GM18526 (cell line): ENCODE data around the gene PRDX1.
A peak's percentile ranks its signal among the peaks of the same experiment; 100 is the strongest.

ENCODE experiments used
- POLR2A ChIP-seq: IDR thresholded peaks from 3 replicates; pipeline ENCODE4 v1.6.1; 2011; ENCODE audit not compliant: insufficient read length; ENCODE audit errors: extremely low read depth

Gene PRDX1

GRCh38 chr1:45521413-45522323, at the start of gene PRDX1:
PRDX1 (minus strand) TSS chr1:45521884; CDS start chr1:45519043, 2,841 bp downstream.
- TF ChIP-seq POLR2A: peak; percentile 100

GRCh38 chr1:45570631-45571030, 48.9 kb upstream of the PRDX1 start:
- no peak for TF ChIP-seq POLR2A

DNA sequence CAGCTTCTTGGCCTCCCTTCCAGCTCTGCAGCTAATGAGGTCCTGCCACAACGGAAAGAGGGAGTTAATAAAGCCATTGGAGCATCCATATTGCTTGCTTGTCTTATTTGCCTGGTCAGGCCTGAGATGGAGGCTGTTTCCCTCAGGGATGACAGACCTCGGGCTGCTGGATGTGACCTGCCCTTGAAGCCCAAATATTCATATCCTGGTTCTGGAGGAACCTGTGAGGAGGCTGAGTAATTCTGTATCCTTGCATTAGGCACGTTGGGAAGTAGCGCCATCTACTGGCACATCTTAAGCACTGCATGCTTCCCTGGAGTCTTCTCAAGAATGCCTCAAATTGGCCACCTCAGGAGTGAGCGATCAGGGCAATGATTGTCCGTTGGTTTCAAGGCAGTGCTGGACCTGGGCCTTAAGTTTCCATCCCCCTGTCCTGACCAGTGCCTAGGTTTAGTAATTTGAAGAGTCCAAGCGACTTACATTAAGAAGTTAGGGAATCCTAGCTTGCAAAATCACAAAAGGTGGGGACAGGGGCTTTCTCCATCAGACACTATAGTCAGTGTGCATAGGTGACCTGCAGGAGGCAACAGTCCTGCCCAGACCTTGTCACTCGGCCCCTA, 48.4 kb upstream of the PRDX1 start:
- no peak for TF ChIP-seq POLR2A

DNA sequence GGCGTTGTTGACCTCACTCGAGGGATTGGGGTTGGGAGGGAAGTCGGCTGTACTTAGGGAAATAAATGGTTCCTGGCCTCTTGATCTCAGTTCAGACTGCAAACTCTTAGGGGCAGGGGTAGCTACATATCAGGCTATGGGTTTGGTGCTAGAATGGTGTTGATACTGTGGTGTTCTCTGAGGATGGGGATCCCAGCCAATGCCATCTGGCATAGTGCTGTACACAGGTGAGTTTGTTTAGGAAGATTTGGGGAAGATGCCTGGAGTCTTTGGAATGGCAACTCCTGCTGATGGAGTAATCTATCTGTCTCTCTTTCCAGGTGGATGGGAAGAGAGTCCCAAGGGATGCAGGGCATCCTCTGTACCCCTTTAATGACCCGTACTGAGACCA, 47.9 kb upstream of the PRDX1 start:
- no peak for TF ChIP-seq POLR2A

DNA sequence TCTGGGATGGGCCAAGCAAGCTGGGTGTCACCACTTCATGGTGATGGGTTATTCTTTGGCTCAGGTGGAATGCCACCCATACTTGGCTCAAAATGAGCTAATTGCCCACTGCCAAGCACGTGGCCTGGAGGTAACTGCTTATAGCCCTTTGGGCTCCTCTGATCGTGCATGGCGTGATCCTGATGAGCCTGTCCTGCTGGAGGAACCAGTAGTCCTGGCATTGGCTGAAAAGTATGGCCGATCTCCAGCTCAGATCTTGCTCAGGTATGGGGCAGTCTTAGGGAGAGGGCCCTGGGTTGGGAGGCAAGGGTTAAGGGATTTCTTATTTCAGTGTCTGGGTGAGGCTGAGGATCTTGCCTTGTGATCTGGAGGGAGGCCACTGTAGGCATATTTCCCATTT, 46.7 kb upstream of the PRDX1 start:
- no peak for TF ChIP-seq POLR2A

GRCh38 chr1:45567911-45568310, 46.2 kb upstream of the PRDX1 start:
- TF ChIP-seq POLR2A: no peak

GRCh38 chr1:45566722-45567121, 45.0 kb upstream of the PRDX1 start:
- no peak for TF ChIP-seq POLR2A

DNA sequence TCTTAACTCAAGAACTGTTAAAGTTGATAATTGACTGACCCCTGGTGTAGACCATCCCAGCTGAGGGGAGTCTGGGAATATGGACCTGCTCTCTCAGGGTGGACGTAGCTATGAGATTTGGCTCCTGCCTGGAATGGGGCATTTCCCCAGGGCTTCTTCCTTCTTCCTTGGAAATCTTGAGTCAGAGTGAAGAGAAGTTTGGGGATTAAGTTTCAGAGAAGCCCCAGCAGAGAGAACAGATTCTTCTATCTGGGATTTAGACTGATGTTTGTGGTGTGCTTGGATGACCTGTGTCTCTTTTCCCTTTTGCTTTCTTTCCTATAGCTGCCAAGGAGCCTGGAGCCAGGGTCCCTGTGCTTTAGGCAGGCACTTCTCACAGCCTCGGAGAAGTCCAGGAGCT, 42.2 kb upstream of the PRDX1 start:
- no peak for TF ChIP-seq POLR2A

DNA sequence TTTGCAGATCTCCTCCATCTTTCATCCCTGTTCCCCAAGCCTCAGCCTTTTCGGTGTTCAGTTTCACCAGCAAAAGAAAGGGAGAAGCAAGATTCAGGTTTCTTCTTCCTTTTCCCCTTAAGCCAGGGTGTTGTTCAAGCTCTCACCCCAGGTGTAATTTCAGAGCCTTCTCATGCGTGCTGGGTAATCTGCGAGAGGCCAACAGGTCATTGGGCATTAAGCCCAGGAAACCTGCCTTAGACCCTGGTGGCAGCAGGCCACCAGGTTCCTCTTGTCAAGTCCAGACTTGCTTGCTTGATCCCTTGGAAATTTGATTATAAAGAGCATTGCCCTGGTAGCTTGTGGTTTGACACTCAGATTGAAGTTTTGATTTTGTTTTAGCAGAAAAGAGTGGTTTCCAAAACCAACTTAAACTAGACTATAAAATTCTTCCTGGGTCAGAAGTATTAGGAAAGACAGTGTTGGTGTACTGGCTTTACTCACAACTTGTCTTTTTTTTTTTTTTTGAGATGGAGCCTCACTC, 35.8 kb upstream of the PRDX1 start:
- no peak for TF ChIP-seq POLR2A

GRCh38 chr1:45554198-45554597, 32.5 kb upstream of the PRDX1 start:
- no peak for TF ChIP-seq POLR2A

GRCh38 chr1:45552331-45552730, 30.6 kb upstream of the PRDX1 start:
- no peak for TF ChIP-seq POLR2A

DNA sequence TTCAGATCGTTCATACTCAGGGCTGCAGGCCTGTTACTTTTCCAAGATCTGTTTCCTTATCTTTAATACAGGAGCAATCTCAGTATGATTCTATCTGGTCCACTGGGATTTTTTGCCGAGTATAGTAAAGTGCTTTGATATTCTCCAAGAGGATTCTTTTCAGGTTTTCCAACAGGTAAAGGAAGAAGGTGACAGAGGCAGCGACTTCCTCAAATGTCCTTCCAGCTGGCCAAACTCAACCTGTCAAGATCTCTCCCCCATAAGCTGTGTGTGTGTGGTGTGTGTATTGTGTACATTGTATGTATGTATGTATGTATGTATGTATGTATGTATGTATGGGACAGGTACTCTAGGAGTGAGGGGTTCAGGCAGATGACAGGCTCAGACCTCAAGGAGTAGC, 30.0 kb upstream of the PRDX1 start:
- TF ChIP-seq POLR2A: no peak

DNA sequence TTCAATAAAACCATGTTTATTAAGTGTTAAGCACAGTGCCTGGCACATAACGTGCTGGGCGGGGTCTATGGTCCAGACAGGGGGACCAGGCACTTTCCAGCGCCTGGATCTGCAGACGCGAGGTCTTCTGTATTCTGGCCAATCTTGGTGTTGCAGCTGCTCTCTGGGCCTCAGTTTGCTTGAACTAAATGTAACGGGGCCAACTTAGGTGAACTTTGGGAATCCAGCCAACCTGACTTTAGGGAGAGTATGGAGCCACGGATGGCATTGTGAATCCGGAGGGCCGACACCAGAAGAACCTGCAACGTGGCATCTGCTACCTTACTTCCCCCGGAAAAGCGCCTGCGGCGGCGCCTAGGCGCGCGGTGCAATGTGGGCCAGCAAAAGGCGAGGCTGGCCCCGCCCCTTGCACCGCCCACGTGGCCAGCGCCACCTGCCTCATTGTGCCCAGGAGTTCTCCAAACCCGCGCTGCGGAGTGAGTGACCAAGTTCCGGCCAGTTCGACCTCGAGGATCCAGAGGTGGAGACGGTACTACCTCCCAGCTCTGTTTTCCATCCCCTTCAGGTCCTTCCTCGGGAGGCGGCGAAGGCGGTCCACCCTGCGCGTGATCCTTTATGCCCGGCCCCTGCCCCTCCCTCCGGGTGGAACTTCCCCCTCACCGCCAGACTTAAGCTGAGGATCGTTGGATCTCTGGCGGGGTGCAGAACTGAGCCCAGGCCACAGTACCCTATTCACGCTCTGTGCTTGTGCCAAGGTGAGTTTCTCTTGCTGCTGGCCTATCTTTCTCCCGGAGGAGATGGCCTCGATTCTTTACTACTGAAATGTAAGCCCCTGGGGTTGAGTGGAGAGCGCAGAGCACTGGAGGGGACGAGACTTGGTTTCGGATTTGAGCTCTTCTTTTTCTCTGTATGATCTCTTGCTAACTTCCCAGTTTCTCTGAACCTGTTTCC, 29.0 kb upstream of the PRDX1 start, which contains the start of gene AKR1A1:
AKR1A1 (plus strand) TSS at position 426 of the 951 bp plus-strand sequence. CDS start 10,969 bp downstream, outside the sequence.
- TF ChIP-seq POLR2A: peak; percentile 88

DNA sequence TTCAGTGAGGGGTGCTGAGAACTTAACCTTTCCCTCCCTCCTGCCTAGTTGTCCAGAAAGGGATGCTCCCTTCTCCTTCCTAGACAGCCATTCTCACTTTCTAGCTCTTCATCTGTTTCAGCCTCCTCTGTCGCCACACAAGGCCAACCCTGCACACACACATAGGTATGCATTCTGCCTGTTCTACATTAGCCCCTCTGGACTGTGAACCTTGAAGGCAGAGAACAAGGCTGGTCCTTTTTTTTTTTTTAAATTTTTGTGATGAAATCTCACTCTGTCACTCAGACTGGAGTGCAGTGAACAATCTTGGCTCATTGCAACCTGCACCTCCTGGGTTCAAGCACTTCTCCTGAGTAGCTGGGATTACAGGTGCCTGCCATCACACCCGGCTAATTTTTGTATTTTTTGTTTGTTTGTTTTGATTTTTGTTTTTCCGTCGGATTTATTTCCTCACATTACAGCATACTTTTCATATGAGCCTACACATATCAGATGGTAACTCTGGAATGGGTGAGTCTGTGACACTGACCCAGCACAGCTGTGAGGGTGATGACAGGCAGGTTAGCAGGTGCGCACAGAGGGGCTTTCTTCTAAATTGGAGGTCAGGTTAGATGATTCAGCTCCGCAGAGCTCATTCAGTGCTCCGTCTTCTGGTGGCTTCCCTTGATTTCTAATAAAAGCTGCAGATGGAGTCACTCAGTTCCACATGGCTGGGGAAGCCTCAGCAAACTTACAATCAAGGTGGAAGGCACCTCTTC, 24.0 kb upstream of the PRDX1 start:
- TF ChIP-seq POLR2A: no peak
